Neural progenitor cell (in vitro differentiated cells): ENCODE data around the gene NEUROG3. TPM values are rescaled to one million over a fixed set of nuclear protein-coding genes. Genes with fewer than 3 reads are reported as not detected.

ENCODE experiments used
- DNase-seq: peaks from one replicate; pipeline ENCODE4 v3.0.0-alpha.2; 2016; ENCODE audit warnings: low spot score
- H2AFZ ChIP-seq: fragments of 200-600 bp; sonication (generic); replicated peaks from 2 replicates; pipeline ENCODE4 v1.6.1; 2016; ENCODE audit warnings: antibody characterized with exemption
- H3F3A ChIP-seq: fragments of 200-600 bp; sonication (generic); 2 replicates; pipeline ENCODE4 v1.6.1; 2016; ENCODE audit warnings: antibody characterized with exemption, low read depth
- H3K27ac ChIP-seq: fragments of 200-600 bp; sonication (generic); 2 replicates; pipeline ENCODE4 v1.5.1; 2016; ENCODE audit warnings: mild to moderate bottlenecking
- H3K27me3 ChIP-seq: fragments of 200-600 bp; sonication (generic); 2 replicates; pipeline ENCODE4 v1.6.1; 2016; ENCODE audit warnings: mild to moderate bottlenecking, moderate library complexity
- H3K36me3 ChIP-seq: fragments of 200-600 bp; sonication (generic); 2 replicates; pipeline ENCODE4 v1.5.1; 2016
- H3K4me1 ChIP-seq: fragments of 200-600 bp; sonication (generic); 2 replicates; pipeline ENCODE4 v1.6.1; 2016; ENCODE audit warnings: mixed run types
- H3K4me2 ChIP-seq: fragments of 200-600 bp; sonication (generic); 2 replicates; pipeline ENCODE4 v1.6.1; 2016
- H3K4me3 ChIP-seq: fragments of 200-600 bp; sonication (generic); 2 replicates; pipeline ENCODE4 v1.5.1; 2016
- H3K79me2 ChIP-seq: fragments of 200-600 bp; sonication (generic); 2 replicates; pipeline ENCODE4 v1.6.1; 2016; ENCODE audit warnings: low read depth
- H3K9ac ChIP-seq: fragments of 200-600 bp; sonication (generic); 2 replicates; pipeline ENCODE4 v1.6.1; 2016
- H3K9me3 ChIP-seq: fragments of 200-600 bp; sonication (generic); 2 replicates; pipeline ENCODE4 v1.5.1; 2016; ENCODE audit warnings: low read depth
- H4K20me1 ChIP-seq: fragments of 200-600 bp; sonication (generic); 2 replicates; pipeline ENCODE4 v1.6.1; 2016; ENCODE audit warnings: low read depth
- H3K27ac Mint-ChIP-seq: 3 replicates; pipeline ENCODE4 v1.8.0; 2021; ENCODE audit warnings: mixed read lengths
- H3K27me3 Mint-ChIP-seq: 2 replicates; pipeline ENCODE4 v1.8.0; 2022; ENCODE audit warnings: low read depth, mild to moderate bottlenecking, inconsistent platforms, moderate library complexity, mixed read lengths; ENCODE audit not compliant: insufficient read depth
- H3K36me3 Mint-ChIP-seq: 3 replicates; pipeline ENCODE4 v1.8.0; 2021; ENCODE audit warnings: mixed read lengths
- H3K4me1 Mint-ChIP-seq: 3 replicates; pipeline ENCODE4 v1.8.0; 2021; ENCODE audit warnings: mixed read lengths
- H3K4me3 Mint-ChIP-seq: 3 replicates; pipeline ENCODE4 v1.8.0; 2021; ENCODE audit warnings: mild to moderate bottlenecking, moderate library complexity, mixed read lengths
- H3K9me3 Mint-ChIP-seq: 3 replicates; pipeline ENCODE4 v1.8.0; 2020; ENCODE audit warnings: mixed read lengths
- EZH2 ChIP-seq: fragments of 200-600 bp; sonication (generic); IDR thresholded peaks from 2 replicates; pipeline ENCODE4 v1.6.1; 2017; ENCODE audit warnings: antibody characterized with exemption, mild to moderate bottlenecking, moderate library complexity
- EZH2phosphoT487 ChIP-seq: fragments of 200-600 bp; sonication (generic); IDR thresholded peaks from 2 replicates; pipeline ENCODE4 v1.6.1; 2017; ENCODE audit warnings: antibody characterized with exemption
- total RNA-seq: library from RNA; depleted of rRNA; stranded (reverse); fragments of >200 nt; gene quantifications from 2 replicates; pipeline ENCODE4 v1.2.3, GENCODE V29; 2015; ENCODE audit warnings: low replicate concordance
- TF ChIP-seq, protein P1 (sequence below): fragments of 200-600 bp; sonication (generic); IDR thresholded peaks from 2 replicates; pipeline ENCODE4 v1.5.1; 2017; ENCODE audit warnings: antibody characterized with exemption, mild to moderate bottlenecking

The NEUROG3 gene
- total RNA-seq, 1 donor from 2014 or later = not detected

- Mint-ChIP-seq H3K4me1 (peaks cover 25% of the 10 kb centered on the region), H3K27ac (no peak overlapping the region), H3K4me3 (no peak overlapping the region), H3K27me3 (peaks cover 88% of the 10 kb centered on the region), H3K36me3 (no peaks in the 10 kb centered on the region), H3K9me3 (no peaks in the 10 kb centered on the region)
- Histone ChIP-seq H3K27ac (no peak overlapping the region), H3K79me2 (no peaks in the 10 kb centered on the region), H3K4me1 (peaks cover 40% of the 10 kb centered on the region), H3F3A (peaks cover 31% of the 10 kb centered on the region), H3K4me2 (peak overlapping the region; percentile 65), H3K27me3 (peaks cover 100% of the 10 kb centered on the region), H3K36me3 (no peaks in the 10 kb centered on the region), H3K4me3 (no peak overlapping the region), H3K9ac (no peak overlapping the region), H4K20me1 (peaks cover 77% of the 10 kb centered on the region), H2AFZ (no peak overlapping the region), H3K9me3 (no peaks in the 10 kb centered on the region)
- TF ChIP-seq EZH2phosphoT487 = peak; percentile 97
- TF ChIP-seq, protein P1, sequence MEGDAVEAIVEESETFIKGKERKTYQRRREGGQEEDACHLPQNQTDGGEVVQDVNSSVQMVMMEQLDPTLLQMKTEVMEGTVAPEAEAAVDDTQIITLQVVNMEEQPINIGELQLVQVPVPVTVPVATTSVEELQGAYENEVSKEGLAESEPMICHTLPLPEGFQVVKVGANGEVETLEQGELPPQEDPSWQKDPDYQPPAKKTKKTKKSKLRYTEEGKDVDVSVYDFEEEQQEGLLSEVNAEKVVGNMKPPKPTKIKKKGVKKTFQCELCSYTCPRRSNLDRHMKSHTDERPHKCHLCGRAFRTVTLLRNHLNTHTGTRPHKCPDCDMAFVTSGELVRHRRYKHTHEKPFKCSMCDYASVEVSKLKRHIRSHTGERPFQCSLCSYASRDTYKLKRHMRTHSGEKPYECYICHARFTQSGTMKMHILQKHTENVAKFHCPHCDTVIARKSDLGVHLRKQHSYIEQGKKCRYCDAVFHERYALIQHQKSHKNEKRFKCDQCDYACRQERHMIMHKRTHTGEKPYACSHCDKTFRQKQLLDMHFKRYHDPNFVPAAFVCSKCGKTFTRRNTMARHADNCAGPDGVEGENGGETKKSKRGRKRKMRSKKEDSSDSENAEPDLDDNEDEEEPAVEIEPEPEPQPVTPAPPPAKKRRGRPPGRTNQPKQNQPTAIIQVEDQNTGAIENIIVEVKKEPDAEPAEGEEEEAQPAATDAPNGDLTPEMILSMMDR = no peak
- TF ChIP-seq EZH2 = peak; percentile 96
- peak; percentile 46 for DNase-seq
Observed at GRCh38 chr10:69576334-69577011, 3.3 kb upstream of the NEUROG3 start.

- Mint-ChIP-seq H3K9me3 (peaks cover under 1% of the 10 kb centered on the region), H3K4me1 (peaks cover 26% of the 10 kb centered on the region), H3K4me3 (peak overlapping the region; percentile 84), H3K27ac (no peak overlapping the region), H3K36me3 (no peaks in the 10 kb centered on the region), H3K27me3 (peaks cover 88% of the 10 kb centered on the region)
- no peak overlapping the region for H3K9ac ChIP-seq
- H3K27me3 ChIP-seq = peaks cover 100% of the 10 kb centered on the region
- no peaks in the 10 kb centered on the region for H3K79me2 ChIP-seq
- peaks cover 52% of the 10 kb centered on the region for H3K4me1 ChIP-seq
- H3F3A ChIP-seq = peaks cover 40% of the 10 kb centered on the region
- TF ChIP-seq, protein P1 = no peak
- TF ChIP-seq EZH2phosphoT487 (peak; percentile 6), EZH2 (peak; percentile 4)
- no peaks in the 10 kb centered on the region for H3K9me3 ChIP-seq
- H3K4me3 ChIP-seq = peak overlapping the region; percentile 38
- H2AFZ ChIP-seq = peak overlapping the region; percentile 23
- peaks cover 89% of the 10 kb centered on the region for H4K20me1 ChIP-seq
- H3K27ac ChIP-seq = no peak overlapping the region
- no peak for DNase-seq
- no peaks in the 10 kb centered on the region for H3K36me3 ChIP-seq
- H3K4me2 ChIP-seq = peak overlapping the region; percentile 64
Observed at GRCh38 chr10:69575164-69575722, 2.0 kb upstream of the NEUROG3 start.

- Mint-ChIP-seq H3K4me1 (peaks cover 32% of the 10 kb centered on the region), H3K36me3 (no peaks in the 10 kb centered on the region), H3K27me3 (peaks cover 88% of the 10 kb centered on the region), H3K9me3 (peaks cover 4% of the 10 kb centered on the region), H3K27ac (no peak overlapping the region), H3K4me3 (peak overlapping the region; percentile 84)
- H2AFZ ChIP-seq = peak overlapping the region; percentile 23
- no peaks in the 10 kb centered on the region for H3K36me3 ChIP-seq
- peaks cover 59% of the 10 kb centered on the region for H3K4me1 ChIP-seq
- H3K27me3 ChIP-seq = peaks cover 100% of the 10 kb centered on the region
- peak overlapping the region; percentile 38 for H3K4me3 ChIP-seq
- no peak overlapping the region for H3K27ac ChIP-seq
- no peaks in the 10 kb centered on the region for H3K79me2 ChIP-seq
- peak; percentile 73 for DNase-seq
- TF ChIP-seq EZH2phosphoT487 (peak; percentile 25), EZH2 (no peak)
- H3K9ac ChIP-seq = no peak overlapping the region
- peaks cover 92% of the 10 kb centered on the region for H4K20me1 ChIP-seq
- H3F3A ChIP-seq = peaks cover 45% of the 10 kb centered on the region
- no peaks in the 10 kb centered on the region for H3K9me3 ChIP-seq
- peak overlapping the region; percentile 64 for H3K4me2 ChIP-seq
Observed at GRCh38 chr10:69574571-69574978, 1.4 kb upstream of the NEUROG3 start.
